ENCODE results near the gene EPGN.

DNA sequence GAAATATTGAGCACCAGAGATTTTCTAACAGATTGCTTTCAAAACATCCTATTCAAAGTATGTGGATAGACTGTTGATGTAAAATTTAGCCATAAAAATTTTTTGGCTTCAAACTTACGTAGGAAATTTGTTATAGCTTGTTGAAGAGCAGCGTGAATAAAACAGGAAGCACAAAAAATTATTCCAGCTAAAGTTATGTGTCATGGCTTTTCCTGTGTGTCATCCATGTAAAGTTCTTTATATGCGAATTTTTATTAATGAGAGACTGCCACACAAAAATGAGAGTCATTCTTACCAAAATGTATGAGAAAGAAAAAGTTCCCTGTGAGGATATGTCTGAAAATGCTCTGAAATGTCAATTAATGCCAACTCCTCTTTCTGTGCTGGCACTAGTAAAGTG is 19.5 kb downstream of the EPGN start:
- TF ChIP-seq, protein P1, sequence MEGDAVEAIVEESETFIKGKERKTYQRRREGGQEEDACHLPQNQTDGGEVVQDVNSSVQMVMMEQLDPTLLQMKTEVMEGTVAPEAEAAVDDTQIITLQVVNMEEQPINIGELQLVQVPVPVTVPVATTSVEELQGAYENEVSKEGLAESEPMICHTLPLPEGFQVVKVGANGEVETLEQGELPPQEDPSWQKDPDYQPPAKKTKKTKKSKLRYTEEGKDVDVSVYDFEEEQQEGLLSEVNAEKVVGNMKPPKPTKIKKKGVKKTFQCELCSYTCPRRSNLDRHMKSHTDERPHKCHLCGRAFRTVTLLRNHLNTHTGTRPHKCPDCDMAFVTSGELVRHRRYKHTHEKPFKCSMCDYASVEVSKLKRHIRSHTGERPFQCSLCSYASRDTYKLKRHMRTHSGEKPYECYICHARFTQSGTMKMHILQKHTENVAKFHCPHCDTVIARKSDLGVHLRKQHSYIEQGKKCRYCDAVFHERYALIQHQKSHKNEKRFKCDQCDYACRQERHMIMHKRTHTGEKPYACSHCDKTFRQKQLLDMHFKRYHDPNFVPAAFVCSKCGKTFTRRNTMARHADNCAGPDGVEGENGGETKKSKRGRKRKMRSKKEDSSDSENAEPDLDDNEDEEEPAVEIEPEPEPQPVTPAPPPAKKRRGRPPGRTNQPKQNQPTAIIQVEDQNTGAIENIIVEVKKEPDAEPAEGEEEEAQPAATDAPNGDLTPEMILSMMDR (IDR thresholded peaks at IDR 0.05): no peak
- TF ChIP-seq POLR2A (IDR thresholded peaks at IDR 0.05): no peak
